HG03103 (cell line): Measurements from ENCODE around the gene CREBZF.
"Not testable (repeated sequence)": the region's sequence is repeated elsewhere in the genome, so short reads cannot be mapped to it uniquely, and the experiment has no call there.

Experiments
- ATAC-seq: cut with Tn5 transposase; IDR thresholded peaks from one replicate; pipeline ENCODE4 v1.9.1; 2021; ENCODE audit warnings: low read depth; ENCODE audit not compliant: unreplicated experiment

Gene CREBZF

DNA sequence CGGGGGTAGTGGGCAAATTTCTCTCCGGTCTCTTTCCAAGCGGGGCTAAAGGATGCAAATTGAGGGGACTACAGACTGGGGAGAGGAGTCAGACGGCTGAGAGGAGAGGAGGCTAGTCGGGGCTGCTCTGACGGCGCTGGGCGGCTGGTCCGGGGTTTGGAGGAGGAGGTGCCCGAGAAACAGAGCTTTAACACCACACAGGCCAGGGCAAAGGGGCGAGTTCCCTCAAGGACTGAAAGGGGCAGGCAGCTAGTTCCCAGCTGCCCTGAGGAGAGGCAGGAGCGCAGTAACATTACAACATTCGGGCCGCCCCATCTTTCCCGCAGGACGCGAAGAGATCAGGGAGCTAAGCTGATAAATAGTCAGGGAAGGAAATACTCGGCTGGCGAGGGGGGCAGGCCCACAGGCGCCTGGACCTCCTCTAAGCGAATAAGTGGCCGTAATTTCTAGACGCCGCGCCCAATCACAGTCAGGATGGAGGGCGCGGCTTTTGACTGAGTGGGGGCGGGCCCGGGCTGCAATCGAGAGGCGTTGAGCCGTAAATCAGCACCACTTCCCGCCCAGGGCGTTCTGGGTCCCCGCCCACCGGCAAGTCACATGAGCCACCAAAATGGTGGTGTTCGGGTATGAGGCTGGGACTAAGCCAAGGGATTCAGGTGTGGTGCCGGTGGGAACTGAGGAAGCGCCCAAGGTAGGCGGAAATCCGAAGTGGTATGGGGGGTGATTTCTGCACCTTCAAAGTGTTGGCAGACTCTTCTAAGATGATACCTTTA lies 36.7 kb downstream of the CREBZF start, which contains the start of gene TMEM126B:
TSS of gene TMEM126B (plus strand) at position 596 of the 773 bp plus-strand sequence. CDS start at position 611, 15 bp downstream.
- ATAC-seq, result peak; percentile 98

DNA sequence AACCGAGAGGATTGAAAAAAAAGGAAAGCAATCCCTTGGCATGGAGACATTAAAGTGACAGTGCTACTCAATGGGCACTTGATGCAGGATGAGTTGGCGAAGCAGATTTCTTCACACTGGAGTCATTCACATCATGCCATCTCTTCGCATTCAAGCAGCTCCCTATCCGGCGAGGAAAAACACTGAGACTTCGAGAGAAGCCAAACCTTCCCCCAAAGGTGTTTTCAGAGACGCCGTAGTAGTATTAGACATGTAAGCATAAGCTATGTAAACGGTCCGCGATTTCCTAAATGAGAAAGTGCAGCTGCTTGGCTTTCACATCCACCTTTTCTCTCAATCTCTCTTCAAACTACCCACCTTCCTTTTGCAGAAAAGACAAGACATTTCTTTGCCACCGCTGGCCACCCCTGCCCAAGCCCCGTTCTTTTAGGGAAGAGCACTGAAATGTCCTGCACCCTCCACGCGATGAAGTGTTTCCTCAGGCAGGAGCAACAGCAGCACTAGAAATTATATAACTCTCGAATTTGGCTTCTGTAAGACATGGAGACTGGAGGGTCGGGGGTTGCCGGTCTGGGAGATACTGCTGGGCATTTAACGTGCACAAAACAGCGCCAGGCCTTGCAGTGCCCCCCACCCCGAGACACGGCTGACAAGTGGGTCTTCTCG lies 37.5 kb downstream of the CREBZF start, which contains the start of gene DLG2:
TSS of gene DLG2 (minus strand) at position 13 of the 666 bp plus-strand sequence.
- ATAC-seq, result no peak

DNA sequence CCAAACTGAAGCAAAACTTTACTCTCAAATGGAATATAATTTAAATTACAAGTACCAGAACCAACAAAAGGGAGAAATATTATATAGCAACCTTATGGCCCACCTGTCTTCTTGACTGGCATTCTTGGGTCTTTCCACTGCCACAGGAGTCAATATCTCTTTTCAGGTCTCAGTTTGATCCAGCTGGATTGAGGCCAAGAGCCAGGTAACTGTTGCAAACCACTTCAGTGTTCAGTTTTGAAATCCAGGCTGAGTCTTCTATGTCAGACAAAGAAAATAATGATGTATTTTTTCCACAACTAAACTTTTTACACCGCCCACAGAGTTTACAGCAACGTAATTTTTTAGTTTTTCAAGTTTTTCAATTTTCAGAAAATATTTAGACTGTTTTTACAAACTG lies 38.4 kb downstream of the CREBZF start:
- ATAC-seq, result no peak

DNA sequence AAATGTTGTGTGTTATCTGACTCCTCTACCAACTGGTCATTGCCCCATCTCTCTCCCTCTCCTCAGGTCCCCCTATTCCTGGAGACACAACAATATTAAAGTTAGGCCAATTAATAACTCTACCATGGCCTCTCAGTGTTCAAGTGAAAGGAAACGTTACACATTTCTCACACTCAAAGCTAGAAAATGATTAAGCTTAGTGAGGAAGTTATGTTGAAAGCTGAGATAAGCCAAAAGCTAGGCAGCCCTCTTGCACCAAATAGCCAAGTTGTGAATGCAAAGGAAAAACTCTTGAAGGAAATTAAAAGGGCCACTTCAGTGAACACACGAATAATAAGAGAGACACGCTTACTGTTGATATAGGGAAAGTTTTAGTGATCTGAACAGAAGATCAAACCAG lies 44.7 kb downstream of the CREBZF start:
- ATAC-seq, result no peak

DNA sequence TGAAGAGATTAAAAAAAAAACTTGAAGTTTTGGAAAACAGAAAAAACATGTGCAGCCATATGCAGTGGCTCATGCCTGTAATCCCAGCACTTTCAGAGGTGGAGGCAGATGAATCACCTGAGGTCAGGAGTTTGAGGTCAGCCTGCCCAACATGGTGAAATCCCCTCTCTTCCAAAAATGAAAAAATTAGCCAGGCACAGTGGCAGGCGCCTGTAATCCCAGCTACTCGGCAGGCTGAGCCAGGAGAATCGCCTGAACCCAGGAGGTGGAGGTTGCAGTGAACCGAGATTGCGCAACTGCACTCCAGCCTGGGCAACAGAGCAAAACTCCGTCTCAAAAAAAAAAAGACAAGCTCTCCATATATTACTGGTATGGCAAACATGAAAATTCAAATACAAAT lies 45.4 kb downstream of the CREBZF start:
- no peak for ATAC-seq

DNA sequence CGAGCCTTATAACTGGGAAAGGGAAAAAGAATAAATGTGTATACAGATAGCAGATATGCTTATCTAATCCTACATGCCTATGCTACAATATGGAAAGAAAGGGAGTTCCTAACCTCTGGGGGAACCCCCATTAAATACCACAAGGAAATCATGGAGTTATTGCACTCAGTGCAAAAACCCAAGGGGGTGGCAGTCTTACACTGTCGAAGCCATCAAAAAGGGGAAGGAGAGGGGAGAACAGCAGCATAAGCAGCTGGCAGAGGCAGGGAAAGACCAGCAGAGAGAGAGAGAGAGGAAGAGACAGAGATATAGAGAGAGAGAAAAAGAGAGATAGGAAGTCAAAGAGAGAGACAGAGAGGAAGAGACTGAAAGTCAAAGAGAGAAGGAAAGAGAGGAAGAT lies 53.3 kb downstream of the CREBZF start:
- ATAC-seq, result not testable (repeated sequence)
